B cell (primary cell): ENCODE results near the gene COL19A1.

Experiments used
- CTCF ChIP-seq: fragments of 200-600 bp; IDR thresholded peaks from one replicate; pipeline ENCODE4 v1.8.0; 2022; ENCODE audit warnings: antibody characterized with exemption, mild to moderate bottlenecking
- EZH2 ChIP-seq: IDR thresholded peaks from 2 replicates; pipeline ENCODE4 v1.6.1; 2012; ENCODE audit warnings: borderline replicate concordance, low read depth, mild to moderate bottlenecking, moderate library complexity, low read length; ENCODE audit not compliant: insufficient read depth, poor library complexity, severe bottlenecking

GRCh38 chr6:69942485-69942884, 76.1 kb downstream of the COL19A1 start:
- TF ChIP-seq CTCF (no peak), EZH2 (no peak)
